A549 treated with CpdA at 1 μM for 4 hours (cell line): ENCODE measurements around the gene SEC61G. TPM values are rescaled to one million over a fixed set of nuclear protein-coding genes. Genes with fewer than 3 reads are reported as not detected.

Experiments used
- total RNA-seq: library from RNA; stranded (reverse); fragments of 200-300 nt; extraction: Qiagen RNA extraction; gene quantifications from 5 replicates; pipeline ENCODE4 v1.2.3, GENCODE V29; 2022; ENCODE audit warnings: low read depth

Gene SEC61G
- 342 to 466 TPM (median 369 TPM) in 5 replicates for total RNA-seq

GRCh38 chr7:54758702-54759592 lies at the start of gene SEC61G:
Gene SEC61G, minus strand, starts transcription at chr7:54759211. Its CDS starts 1,623 bp downstream, at chr7:54757588.

Other genes with a start within 250 kb of the SEC61G start
- not detected in 5 replicates for gene VSTM2A, start 216.8 kb downstream of the SEC61G start, total RNA-seq